Upper lobe of left lung (tissue), 6 donors: ENCODE data around the gene BACE2. TPM values are rescaled to one million over a fixed set of nuclear protein-coding genes. Genes with fewer than 3 reads are reported as not detected.

ENCODE experiments used
- ATAC-seq, 2 donors: fragments of 200-7000 bp; cut with Tn5 transposase; one replicate each; pipeline ENCODE4 v1.9.1; 2022; ENCODE audit warnings: mild to moderate bottlenecking in 2 of 2, moderate library complexity in 2 of 2; ENCODE audit not compliant: low FRiP score in 2 of 2
- DNase-seq, 2 donors: peaks; one replicate each; pipeline ENCODE4 v3.0.0-alpha.2; 2019 to 2020
- H3K27ac ChIP-seq, 4 donors: fragments of 200-600 bp; sonication (generic); one replicate each; pipeline ENCODE4 v1.5.1; 2016 to 2019
- H3K27me3 ChIP-seq, 4 donors: fragments of 200-600 bp; sonication (generic); one replicate each; pipeline ENCODE4 v1.5.1; 2017 to 2019
- H3K36me3 ChIP-seq, 4 donors: fragments of 200-600 bp; sonication (generic); one replicate each; pipeline ENCODE4 v1.5.1; 2016 to 2019
- H3K4me1 ChIP-seq, 4 donors: fragments of 200-600 bp; sonication (generic); one replicate each; pipeline ENCODE4 v1.5.1; 2018 to 2019
- H3K4me3 ChIP-seq, 4 donors: fragments of 200-600 bp; sonication (generic); one replicate each; pipeline ENCODE4 v1.5.1; 2017 to 2019; ENCODE audit warnings: mild to moderate bottlenecking in 2 of 4, moderate library complexity in 1 of 4
- H3K9me3 ChIP-seq, 4 donors: fragments of 200-600 bp; sonication (generic); one replicate each; pipeline ENCODE4 v1.5.1; 2018 to 2019
- CTCF ChIP-seq, 6 experiments: fragments of 450-650 bp in 4 of 6; fragments of 200-600 bp in 2 of 6; sonication (generic) in 2 of 6; IDR thresholded peaks; one replicate each; pipeline ENCODE4 v1.5.1; 2016 to 2019; ENCODE audit warnings: antibody characterized with exemption in 6 of 6
- EP300 ChIP-seq, 4 donors: sonication (generic); formaldehyde crosslinking; IDR thresholded peaks; one replicate each; pipeline ENCODE4 v1.5.1; 2017; ENCODE audit warnings: antibody characterized with exemption in 4 of 4, control low read depth in 2 of 4
- POLR2A ChIP-seq, 4 donors: fragments of 450-650 bp; IDR thresholded peaks; one replicate each; pipeline ENCODE4 v1.5.1; 2016 to 2017; ENCODE audit warnings: antibody characterized with exemption in 4 of 4, mild to moderate bottlenecking in 2 of 4
- POLR2AphosphoS5 ChIP-seq, 2 donors: sonication (generic); formaldehyde crosslinking; IDR thresholded peaks; one replicate each; pipeline ENCODE4 v1.5.1; 2017; ENCODE audit warnings: antibody characterized with exemption in 2 of 2
- WGBS, 2 donors: methylation state at CpG; one replicate each; pipeline ENCODE4 v1.1.5; 2017 to 2018; 5-methylcytosine and 5-hydroxymethylcytosine counted together
- total RNA-seq, 6 donors: library from RNA; depleted of rRNA in 4 of 6; stranded (reverse); fragments of >200 nt in 4 of 6; gene quantifications; one replicate each; pipeline versions ENCODE4 v1.1.0 to v1.2.1, GENCODE V29; 2016 to 2021
- donor health status: DM: no; HTN: no; CAD: no; lungs with moderate emphysema.
- donor health status: DM: no; HTN: yes; CAD: no; lungs with severe emphysema.

BACE2 gene
- total RNA-seq, 6 donors from 2014 or later, result 15.1 to 43.0 (median 26.3) TPM

- ATAC-seq (no peak), DNase-seq (no peak)
- Histone ChIP-seq H3K27me3 (no peaks in the 10 kb centered on the region), H3K4me3 (no peak overlapping the region), H3K27ac (no peak overlapping the region), H3K9me3 (no peaks in the 10 kb centered on the region), H3K4me1 (peaks cover 0 to 8% (median 5%) of the 10 kb centered on the region in 4 donors), H3K36me3 (no peaks in the 10 kb centered on the region)
- TF ChIP-seq POLR2A (IDR thresholded peaks at IDR 0.05) (no peak), EP300 (IDR thresholded peaks at IDR 0.05) (no peak), CTCF (IDR thresholded peaks at IDR 0.05) (no peak), POLR2AphosphoS5 (IDR thresholded peaks at IDR 0.05) (no peak)
- 83 to 87% methylated on average over 3 to 6 of the region's 6 CpGs for WGBS, 2 donors
Measured at GRCh38 chr21:41136286-41136685, 31.7 kb upstream of the BACE2 start.

GRCh38 chr21:41137401-41137800 is 30.6 kb upstream of the BACE2 start:
- WGBS, 2 donors, result 81% methylated on average over 6 to 8 of the region's 8 CpGs
- no peaks in the 10 kb centered on the region for H3K36me3 ChIP-seq
- no peak for ATAC-seq
- no peak for TF ChIP-seq EP300 (IDR thresholded peaks at IDR 0.05)
- TF ChIP-seq POLR2A (IDR thresholded peaks at IDR 0.05), result no peak
- no peak for TF ChIP-seq CTCF (IDR thresholded peaks at IDR 0.05)
- TF ChIP-seq POLR2AphosphoS5 (IDR thresholded peaks at IDR 0.05), result no peak
- H3K4me1 ChIP-seq, result peaks cover 0 to 12% (median 8%) of the 10 kb centered on the region in 4 donors
- no peaks in the 10 kb centered on the region for H3K27me3 ChIP-seq
- H3K9me3 ChIP-seq, result no peaks in the 10 kb centered on the region
- no peak for DNase-seq
- no peak overlapping the region for H3K4me3 ChIP-seq
- no peak overlapping the region for H3K27ac ChIP-seq

GRCh38 chr21:41137889-41138288 is 30.1 kb upstream of the BACE2 start:
- H3K9me3 ChIP-seq, result no peaks in the 10 kb centered on the region
- no peak overlapping the region for H3K4me3 ChIP-seq
- 73 to 80% methylated on average over 6 of the region's 6 CpGs for WGBS, 2 donors
- H3K4me1 ChIP-seq, result peaks cover 0 to 12% (median 8%) of the 10 kb centered on the region in 4 donors
- no peak for TF ChIP-seq CTCF (IDR thresholded peaks at IDR 0.05)
- TF ChIP-seq EP300 (IDR thresholded peaks at IDR 0.05), result no peak
- no peak for TF ChIP-seq POLR2AphosphoS5 (IDR thresholded peaks at IDR 0.05)
- TF ChIP-seq POLR2A (IDR thresholded peaks at IDR 0.05), result no peak
- no peak overlapping the region for H3K27ac ChIP-seq
- DNase-seq (no peak), ATAC-seq (no peak)
- no peaks in the 10 kb centered on the region for H3K27me3 ChIP-seq
- H3K36me3 ChIP-seq, result no peaks in the 10 kb centered on the region

- no peak for ATAC-seq
- TF ChIP-seq CTCF (IDR thresholded peaks at IDR 0.05) (no peak), POLR2AphosphoS5 (IDR thresholded peaks at IDR 0.05) (no peak), POLR2A (IDR thresholded peaks at IDR 0.05) (no peak), EP300 (IDR thresholded peaks at IDR 0.05) (no peak)
- H3K36me3 ChIP-seq, result no peaks in the 10 kb centered on the region
- H3K27me3 ChIP-seq, result no peaks in the 10 kb centered on the region
- WGBS, 2 donors, result 87 to 88% methylated on average over 6 of the region's 6 CpGs
- no peak for DNase-seq
- no peak overlapping the region for H3K4me3 ChIP-seq
- H3K9me3 ChIP-seq, result no peaks in the 10 kb centered on the region
- H3K4me1 ChIP-seq, result peaks cover 0 to 12% (median 8%) of the 10 kb centered on the region in 4 donors
- H3K27ac ChIP-seq, result no peak overlapping the region
Measured at GRCh38 chr21:41138711-41139110, 29.2 kb upstream of the BACE2 start.

GRCh38 chr21:41139275-41139674 is 28.7 kb upstream of the BACE2 start:
- Histone ChIP-seq H3K27ac (no peak overlapping the region), H3K36me3 (no peaks in the 10 kb centered on the region), H3K9me3 (no peaks in the 10 kb centered on the region), H3K4me1 (peaks cover 0 to 12% (median 8%) of the 10 kb centered on the region in 4 donors), H3K27me3 (no peaks in the 10 kb centered on the region), H3K4me3 (no peak overlapping the region)
- 77 to 87% methylated on average over 4 to 5 of the region's 5 CpGs for WGBS, 2 donors
- no peak for DNase-seq
- ATAC-seq, result no peak
- TF ChIP-seq EP300 (IDR thresholded peaks at IDR 0.05) (no peak), CTCF (IDR thresholded peaks at IDR 0.05) (no peak), POLR2A (IDR thresholded peaks at IDR 0.05) (no peak), POLR2AphosphoS5 (IDR thresholded peaks at IDR 0.05) (no peak)
